Measurements from ENCODE around the gene RAPGEF6. TPM values are rescaled to one million over a fixed set of nuclear protein-coding genes. Genes with fewer than 3 reads are reported as not detected.

Gene RAPGEF6
- total and polyA plus RNA-seq, 2 experiments from 2014 or later: 9.5 to 20.3 TPM

- TF ChIP-seq, protein P1, sequence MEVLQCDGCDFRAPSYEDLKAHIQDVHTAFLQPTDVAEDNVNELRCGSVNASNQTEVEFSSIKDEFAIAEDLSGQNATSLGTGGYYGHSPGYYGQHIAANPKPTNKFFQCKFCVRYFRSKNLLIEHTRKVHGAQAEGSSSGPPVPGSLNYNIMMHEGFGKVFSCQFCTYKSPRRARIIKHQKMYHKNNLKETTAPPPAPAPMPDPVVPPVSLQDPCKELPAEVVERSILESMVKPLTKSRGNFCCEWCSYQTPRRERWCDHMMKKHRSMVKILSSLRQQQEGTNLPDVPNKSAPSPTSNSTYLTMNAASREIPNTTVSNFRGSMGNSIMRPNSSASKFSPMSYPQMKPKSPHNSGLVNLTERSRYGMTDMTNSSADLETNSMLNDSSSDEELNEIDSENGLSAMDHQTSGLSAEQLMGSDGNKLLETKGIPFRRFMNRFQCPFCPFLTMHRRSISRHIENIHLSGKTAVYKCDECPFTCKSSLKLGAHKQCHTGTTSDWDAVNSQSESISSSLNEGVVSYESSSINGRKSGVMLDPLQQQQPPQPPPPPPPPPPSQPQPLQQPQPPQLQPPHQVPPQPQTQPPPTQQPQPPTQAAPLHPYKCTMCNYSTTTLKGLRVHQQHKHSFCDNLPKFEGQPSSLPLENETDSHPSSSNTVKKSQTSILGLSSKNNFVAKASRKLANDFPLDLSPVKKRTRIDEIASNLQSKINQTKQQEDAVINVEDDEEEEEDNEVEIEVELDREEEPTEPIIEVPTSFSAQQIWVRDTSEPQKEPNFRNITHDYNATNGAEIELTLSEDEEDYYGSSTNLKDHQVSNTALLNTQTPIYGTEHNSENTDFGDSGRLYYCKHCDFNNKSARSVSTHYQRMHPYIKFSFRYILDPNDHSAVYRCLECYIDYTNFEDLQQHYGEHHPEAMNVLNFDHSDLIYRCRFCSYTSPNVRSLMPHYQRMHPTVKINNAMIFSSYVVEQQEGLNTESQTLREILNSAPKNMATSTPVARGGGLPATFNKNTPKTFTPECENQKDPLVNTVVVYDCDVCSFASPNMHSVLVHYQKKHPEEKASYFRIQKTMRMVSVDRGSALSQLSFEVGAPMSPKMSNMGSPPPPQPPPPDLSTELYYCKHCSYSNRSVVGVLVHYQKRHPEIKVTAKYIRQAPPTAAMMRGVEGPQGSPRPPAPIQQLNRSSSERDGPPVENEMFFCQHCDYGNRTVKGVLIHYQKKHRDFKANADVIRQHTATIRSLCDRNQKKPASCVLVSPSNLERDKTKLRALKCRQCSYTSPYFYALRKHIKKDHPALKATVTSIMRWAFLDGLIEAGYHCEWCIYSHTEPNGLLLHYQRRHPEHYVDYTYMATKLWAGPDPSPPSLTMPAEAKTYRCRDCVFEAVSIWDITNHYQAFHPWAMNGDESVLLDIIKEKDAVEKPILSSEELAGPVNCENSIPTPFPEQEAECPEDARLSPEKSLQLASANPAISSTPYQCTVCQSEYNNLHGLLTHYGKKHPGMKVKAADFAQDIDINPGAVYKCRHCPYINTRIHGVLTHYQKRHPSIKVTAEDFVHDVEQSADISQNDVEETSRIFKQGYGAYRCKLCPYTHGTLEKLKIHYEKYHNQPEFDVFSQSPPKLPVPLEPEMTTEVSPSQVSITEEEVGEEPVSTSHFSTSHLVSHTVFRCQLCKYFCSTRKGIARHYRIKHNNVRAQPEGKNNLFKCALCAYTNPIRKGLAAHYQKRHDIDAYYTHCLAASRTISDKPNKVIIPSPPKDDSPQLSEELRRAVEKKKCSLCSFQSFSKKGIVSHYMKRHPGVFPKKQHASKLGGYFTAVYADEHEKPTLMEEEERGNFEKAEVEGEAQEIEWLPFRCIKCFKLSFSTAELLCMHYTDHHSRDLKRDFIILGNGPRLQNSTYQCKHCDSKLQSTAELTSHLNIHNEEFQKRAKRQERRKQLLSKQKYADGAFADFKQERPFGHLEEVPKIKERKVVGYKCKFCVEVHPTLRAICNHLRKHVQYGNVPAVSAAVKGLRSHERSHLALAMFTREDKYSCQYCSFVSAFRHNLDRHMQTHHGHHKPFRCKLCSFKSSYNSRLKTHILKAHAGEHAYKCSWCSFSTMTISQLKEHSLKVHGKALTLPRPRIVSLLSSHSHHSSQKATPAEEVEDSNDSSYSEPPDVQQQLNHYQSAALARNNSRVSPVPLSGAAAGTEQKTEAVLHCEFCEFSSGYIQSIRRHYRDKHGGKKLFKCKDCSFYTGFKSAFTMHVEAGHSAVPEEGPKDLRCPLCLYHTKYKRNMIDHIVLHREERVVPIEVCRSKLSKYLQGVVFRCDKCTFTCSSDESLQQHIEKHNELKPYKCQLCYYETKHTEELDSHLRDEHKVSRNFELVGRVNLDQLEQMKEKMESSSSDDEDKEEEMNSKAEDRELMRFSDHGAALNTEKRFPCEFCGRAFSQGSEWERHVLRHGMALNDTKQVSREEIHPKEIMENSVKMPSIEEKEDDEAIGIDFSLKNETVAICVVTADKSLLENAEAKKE (CRISPR knock-in tag; IDR thresholded peaks at IDR 0.05): no peak
- TF ChIP-seq ZNF114 (CRISPR knock-in tag; IDR thresholded peaks at IDR 0.05) (no peak), POLR2AphosphoS5 (IDR thresholded peaks at IDR 0.05; ENCODE audit: low read depth) (no peak), CREB1 (CRISPR knock-in tag; IDR thresholded peaks at IDR 0.05; ENCODE audit: low read depth) (no peak), JUNB (IDR thresholded peaks at IDR 0.05; ENCODE audit: unreplicated experiment) (no peak), ETS1 (IDR thresholded peaks at IDR 0.05) (no peak), ZNF331 (CRISPR knock-in tag; IDR thresholded peaks at IDR 0.05; ENCODE audit: low read depth) (no peak)
- TF ChIP-seq, protein P2, sequence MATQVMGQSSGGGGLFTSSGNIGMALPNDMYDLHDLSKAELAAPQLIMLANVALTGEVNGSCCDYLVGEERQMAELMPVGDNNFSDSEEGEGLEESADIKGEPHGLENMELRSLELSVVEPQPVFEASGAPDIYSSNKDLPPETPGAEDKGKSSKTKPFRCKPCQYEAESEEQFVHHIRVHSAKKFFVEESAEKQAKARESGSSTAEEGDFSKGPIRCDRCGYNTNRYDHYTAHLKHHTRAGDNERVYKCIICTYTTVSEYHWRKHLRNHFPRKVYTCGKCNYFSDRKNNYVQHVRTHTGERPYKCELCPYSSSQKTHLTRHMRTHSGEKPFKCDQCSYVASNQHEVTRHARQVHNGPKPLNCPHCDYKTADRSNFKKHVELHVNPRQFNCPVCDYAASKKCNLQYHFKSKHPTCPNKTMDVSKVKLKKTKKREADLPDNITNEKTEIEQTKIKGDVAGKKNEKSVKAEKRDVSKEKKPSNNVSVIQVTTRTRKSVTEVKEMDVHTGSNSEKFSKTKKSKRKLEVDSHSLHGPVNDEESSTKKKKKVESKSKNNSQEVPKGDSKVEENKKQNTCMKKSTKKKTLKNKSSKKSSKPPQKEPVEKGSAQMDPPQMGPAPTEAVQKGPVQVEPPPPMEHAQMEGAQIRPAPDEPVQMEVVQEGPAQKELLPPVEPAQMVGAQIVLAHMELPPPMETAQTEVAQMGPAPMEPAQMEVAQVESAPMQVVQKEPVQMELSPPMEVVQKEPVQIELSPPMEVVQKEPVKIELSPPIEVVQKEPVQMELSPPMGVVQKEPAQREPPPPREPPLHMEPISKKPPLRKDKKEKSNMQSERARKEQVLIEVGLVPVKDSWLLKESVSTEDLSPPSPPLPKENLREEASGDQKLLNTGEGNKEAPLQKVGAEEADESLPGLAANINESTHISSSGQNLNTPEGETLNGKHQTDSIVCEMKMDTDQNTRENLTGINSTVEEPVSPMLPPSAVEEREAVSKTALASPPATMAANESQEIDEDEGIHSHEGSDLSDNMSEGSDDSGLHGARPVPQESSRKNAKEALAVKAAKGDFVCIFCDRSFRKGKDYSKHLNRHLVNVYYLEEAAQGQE (IDR thresholded peaks at IDR 0.05; ENCODE audit: unreplicated experiment): no peak
Measured at GRCh38 chr5:131607418-131607817, 27.6 kb downstream of the RAPGEF6 start (continued).

Data from GM23338 (cell line).